ENCODE data around the gene BMP7. TPM values are rescaled to one million over a fixed set of nuclear protein-coding genes. Genes with fewer than 3 reads are reported as not detected.

The BMP7 gene
- total RNA-seq, 1 donor from 2014 or later = not detected

- ATAC-seq (ENCODE audit: low read depth) (no peak), DNase-seq (no peak)
- H3K27ac Mint-ChIP-seq = no peak overlapping the region
- peaks cover 34% of the 10 kb centered on the region for H3K27me3 Mint-ChIP-seq
- peaks cover 6% of the 10 kb centered on the region for H3K9me3 Mint-ChIP-seq
- H3K36me3 Mint-ChIP-seq (ENCODE audit: low read depth) = no peaks in the 10 kb centered on the region
- ChIA-PET POLR2A (no interaction called here), CTCF (no interaction called here)
- no peak for TF ChIP-seq CTCF (IDR thresholded peaks at IDR 0.05)
- intact Hi-C loops (cut with micrococcal nuclease) = no loop called here
- H3K4me3 Mint-ChIP-seq = no peak overlapping the region
- no peaks in the 10 kb centered on the region for H3K4me1 Mint-ChIP-seq
These were observed 14.5 kb downstream of the BMP7 start for GRCh38 chr20:57251949-57252348.

DNA sequence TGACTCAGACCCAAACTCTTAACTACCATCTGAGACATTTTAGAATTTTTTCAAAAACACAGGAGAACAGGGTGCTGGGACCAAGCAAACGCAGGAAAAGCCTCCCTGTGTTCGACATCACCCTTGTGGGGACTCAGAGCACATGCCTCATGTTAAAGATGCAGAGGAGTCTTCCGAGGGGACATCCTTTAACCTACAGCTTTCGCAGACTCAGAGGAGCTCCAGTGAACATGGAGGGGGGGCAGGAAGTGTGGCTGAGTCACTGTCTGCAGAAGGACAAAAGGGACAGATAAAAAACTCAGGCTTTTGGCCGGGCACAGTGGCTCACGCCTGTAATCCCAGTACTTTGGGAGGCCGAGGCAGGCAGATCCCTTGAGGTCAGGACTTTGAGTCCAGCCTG is 15.1 kb downstream of the BMP7 start:
- POLR2A ChIA-PET = no interaction called here
- intact Hi-C loops (cut with micrococcal nuclease) = no loop called here
- no peak for ATAC-seq (ENCODE audit: low read depth)

GRCh38 chr20:57250607-57251343 is 15.7 kb downstream of the BMP7 start:
- no peak for TF ChIP-seq CTCF (IDR thresholded peaks at IDR 0.05)
- H3K4me1 Mint-ChIP-seq = no peaks in the 10 kb centered on the region
- ATAC-seq (ENCODE audit: low read depth) (no peak), DNase-seq (no peak)
- intact Hi-C loops (cut with micrococcal nuclease) = no loop called here
- no peak overlapping the region for H3K27ac Mint-ChIP-seq
- peaks cover 29% of the 10 kb centered on the region for H3K27me3 Mint-ChIP-seq
- peaks cover 6% of the 10 kb centered on the region for H3K9me3 Mint-ChIP-seq
- no peaks in the 10 kb centered on the region for H3K36me3 Mint-ChIP-seq (ENCODE audit: low read depth)
- H3K4me3 Mint-ChIP-seq = no peak overlapping the region
- ChIA-PET POLR2A (no interaction called here), CTCF (no interaction called here)

More for the DNA sequence above, 15.1 kb downstream of the BMP7 start:
- H3K27me3 Mint-ChIP-seq = peaks cover 33% of the 10 kb centered on the region
- peaks cover 6% of the 10 kb centered on the region for H3K9me3 Mint-ChIP-seq
- no peak for DNase-seq
- H3K36me3 Mint-ChIP-seq (ENCODE audit: low read depth) = no peaks in the 10 kb centered on the region
- no peak for TF ChIP-seq CTCF (IDR thresholded peaks at IDR 0.05)
- CTCF ChIA-PET = no interaction called here
- no peak overlapping the region for H3K4me3 Mint-ChIP-seq
- H3K27ac Mint-ChIP-seq = no peak overlapping the region
- H3K4me1 Mint-ChIP-seq = no peaks in the 10 kb centered on the region

GRCh38 chr20:57249772-57250171 is 16.7 kb downstream of the BMP7 start:
- Mint-ChIP-seq H3K27me3 (peaks cover 25% of the 10 kb centered on the region), H3K36me3 (ENCODE audit: low read depth) (no peaks in the 10 kb centered on the region), H3K4me3 (no peak overlapping the region), H3K4me1 (no peaks in the 10 kb centered on the region), H3K9me3 (peaks cover 6% of the 10 kb centered on the region), H3K27ac (no peak overlapping the region)
- ATAC-seq (ENCODE audit: low read depth) (no peak), DNase-seq (no peak)
- ChIA-PET CTCF (no interaction called here), POLR2A (no interaction called here)
- TF ChIP-seq CTCF (IDR thresholded peaks at IDR 0.05) = no peak
- intact Hi-C loops (cut with micrococcal nuclease) = no loop called here

DNA sequence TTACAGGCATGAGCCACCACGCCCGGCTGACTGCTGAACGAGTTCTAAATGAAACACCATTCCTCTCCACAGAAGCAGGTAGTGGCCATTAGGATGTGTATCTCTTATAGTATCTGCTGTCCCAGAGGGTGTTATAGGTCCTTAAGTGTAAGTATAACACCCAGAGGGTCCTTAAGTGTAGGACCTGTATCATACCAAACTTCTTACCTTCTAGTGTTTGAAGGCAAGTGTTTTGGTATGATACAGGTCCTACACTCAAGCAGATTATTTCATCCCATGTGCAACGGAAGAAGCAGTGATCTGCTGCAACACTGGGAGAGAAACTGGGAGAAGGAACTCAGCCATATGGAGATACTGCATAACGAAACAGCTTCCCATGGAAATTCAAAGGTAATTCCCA is 17.4 kb downstream of the BMP7 start:
- Mint-ChIP-seq H3K27me3 (peaks cover 21% of the 10 kb centered on the region), H3K27ac (no peak overlapping the region), H3K4me3 (no peak overlapping the region), H3K4me1 (no peaks in the 10 kb centered on the region), H3K36me3 (ENCODE audit: low read depth) (no peaks in the 10 kb centered on the region), H3K9me3 (peaks cover 6% of the 10 kb centered on the region)
- ChIA-PET POLR2A (no interaction called here), CTCF (no interaction called here)
- DNase-seq (no peak), ATAC-seq (ENCODE audit: low read depth) (no peak)
- no peak for TF ChIP-seq CTCF (IDR thresholded peaks at IDR 0.05)
- intact Hi-C loops (cut with micrococcal nuclease) = no loop called here
